ENCODE data around the gene SHISA7.

DNA sequence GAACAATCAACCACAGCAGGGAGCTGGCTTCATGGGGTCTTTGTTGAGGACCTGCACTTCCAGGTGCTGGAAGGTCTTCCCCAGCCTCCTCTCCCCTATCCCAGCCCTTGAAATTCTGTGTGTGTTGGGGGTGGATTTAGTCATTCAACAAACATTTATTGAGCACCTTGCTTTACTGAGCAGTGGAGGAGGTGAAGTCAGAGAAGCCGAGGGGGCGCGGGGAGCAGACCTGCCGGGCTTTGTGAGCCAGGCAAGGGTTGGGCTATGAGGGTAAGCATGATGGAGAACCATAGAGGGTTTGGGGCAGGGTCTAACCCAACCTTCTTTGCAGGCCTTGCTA is 24.9 kb upstream of the SHISA7 start:
- no peak for TF ChIP-seq EP300 (IDR thresholded peaks at IDR 0.05)
- TF ChIP-seq, protein P1, sequence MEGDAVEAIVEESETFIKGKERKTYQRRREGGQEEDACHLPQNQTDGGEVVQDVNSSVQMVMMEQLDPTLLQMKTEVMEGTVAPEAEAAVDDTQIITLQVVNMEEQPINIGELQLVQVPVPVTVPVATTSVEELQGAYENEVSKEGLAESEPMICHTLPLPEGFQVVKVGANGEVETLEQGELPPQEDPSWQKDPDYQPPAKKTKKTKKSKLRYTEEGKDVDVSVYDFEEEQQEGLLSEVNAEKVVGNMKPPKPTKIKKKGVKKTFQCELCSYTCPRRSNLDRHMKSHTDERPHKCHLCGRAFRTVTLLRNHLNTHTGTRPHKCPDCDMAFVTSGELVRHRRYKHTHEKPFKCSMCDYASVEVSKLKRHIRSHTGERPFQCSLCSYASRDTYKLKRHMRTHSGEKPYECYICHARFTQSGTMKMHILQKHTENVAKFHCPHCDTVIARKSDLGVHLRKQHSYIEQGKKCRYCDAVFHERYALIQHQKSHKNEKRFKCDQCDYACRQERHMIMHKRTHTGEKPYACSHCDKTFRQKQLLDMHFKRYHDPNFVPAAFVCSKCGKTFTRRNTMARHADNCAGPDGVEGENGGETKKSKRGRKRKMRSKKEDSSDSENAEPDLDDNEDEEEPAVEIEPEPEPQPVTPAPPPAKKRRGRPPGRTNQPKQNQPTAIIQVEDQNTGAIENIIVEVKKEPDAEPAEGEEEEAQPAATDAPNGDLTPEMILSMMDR (IDR thresholded peaks at IDR 0.05), result no peak
